Mesothelial cell of epicardium (in vitro differentiated cells): ENCODE data around the gene ADGRA3. TPM values are rescaled to one million over a fixed set of nuclear protein-coding genes. Genes with fewer than 3 reads are reported as not detected.
A peak's percentile ranks its signal among the peaks of the same experiment; 100 is the strongest.

Source experiments
- DNase-seq, 2 experiments: peaks; one replicate each; pipeline ENCODE4 v3.0.0; 2021; ENCODE audit warnings: low spot score in 2 of 2; ENCODE audit not compliant: unreplicated experiment in 2 of 2
- H3K27ac Mint-ChIP-seq: 2 replicates; pipeline ENCODE4 v1.8.0; 2021; ENCODE audit warnings: mixed read lengths
- H3K27me3 Mint-ChIP-seq: 2 replicates; pipeline ENCODE4 v1.8.0; 2021; ENCODE audit warnings: low read depth, mixed read lengths
- H3K36me3 Mint-ChIP-seq: 2 replicates; pipeline ENCODE4 v1.8.0; 2021; ENCODE audit warnings: mixed read lengths
- H3K4me1 Mint-ChIP-seq: 2 replicates; pipeline ENCODE4 v1.8.0; 2021; ENCODE audit warnings: mixed read lengths
- H3K4me3 Mint-ChIP-seq: 2 replicates; pipeline ENCODE4 v1.8.0; 2021; ENCODE audit warnings: mild to moderate bottlenecking, moderate library complexity, mixed read lengths
- H3K9me3 Mint-ChIP-seq: 2 replicates; pipeline ENCODE4 v1.8.0; 2021; ENCODE audit warnings: mixed read lengths
- CTCF ChIP-seq: fragments of 200-600 bp; sonication (generic); IDR thresholded peaks from one replicate; pipeline ENCODE4 v1.5.0; 2021; ENCODE audit warnings: antibody characterized with exemption; ENCODE audit not compliant: unreplicated experiment
- total RNA-seq: library from RNA; stranded (reverse); gene quantifications from 3 replicates; pipeline ENCODE4 v1.2.1, GENCODE V29; 2021

ADGRA3 gene
- total RNA-seq: 104 to 109 TPM (median 105 TPM) in 3 replicates

DNA sequence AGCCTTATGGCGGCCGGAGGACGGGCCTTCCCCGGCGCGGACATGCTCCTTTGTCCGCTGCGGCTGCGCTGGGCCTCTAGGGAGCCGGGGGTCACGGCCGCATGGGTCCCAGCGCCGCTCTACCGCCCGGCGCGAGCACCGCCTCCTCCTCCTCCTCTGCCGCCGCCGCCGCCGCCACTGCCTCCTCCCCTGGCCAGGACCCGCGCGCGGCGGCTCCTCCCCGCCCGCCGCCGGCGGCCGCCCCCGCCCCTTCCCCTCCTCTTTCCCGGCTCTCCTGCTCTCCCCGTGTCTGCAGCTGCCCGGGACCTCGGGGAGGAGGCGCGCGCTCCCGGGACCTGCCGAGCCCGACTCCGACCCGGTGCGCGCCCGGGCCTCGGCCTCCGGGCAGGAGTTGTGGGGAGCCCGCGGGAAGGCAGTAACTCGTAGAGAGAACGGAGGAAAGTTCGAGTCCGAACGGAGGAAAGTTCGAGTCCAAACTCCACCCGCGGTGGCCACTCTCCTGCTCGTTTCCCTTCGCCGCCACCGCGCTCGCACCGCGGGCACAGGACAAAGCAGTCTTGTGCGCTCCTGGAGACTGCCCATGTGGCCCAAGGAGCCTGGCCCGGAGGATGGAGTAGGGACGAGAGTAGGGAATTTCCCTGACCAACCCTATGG lies at the start of gene ADGRA3:
Gene ADGRA3 (minus strand): TSS at position 179 of the 654 bp plus-strand sequence. CDS start 282 bp downstream, outside the sequence.
- Mint-ChIP-seq H3K4me1 (peaks cover 23% of the 10 kb centered on the region), H3K9me3 (peaks cover 4% of the 10 kb centered on the region), H3K27ac (peak within 1 kb of the TSS; percentile 98), H3K4me3 (peak within 1 kb of the TSS; percentile 94), H3K36me3 (peaks cover 3% of the 10 kb centered on the region), H3K27me3 (no peaks in the 10 kb centered on the region)
- TF ChIP-seq CTCF: no peak
- peak; percentile 69 to 78 for DNase-seq

DNA sequence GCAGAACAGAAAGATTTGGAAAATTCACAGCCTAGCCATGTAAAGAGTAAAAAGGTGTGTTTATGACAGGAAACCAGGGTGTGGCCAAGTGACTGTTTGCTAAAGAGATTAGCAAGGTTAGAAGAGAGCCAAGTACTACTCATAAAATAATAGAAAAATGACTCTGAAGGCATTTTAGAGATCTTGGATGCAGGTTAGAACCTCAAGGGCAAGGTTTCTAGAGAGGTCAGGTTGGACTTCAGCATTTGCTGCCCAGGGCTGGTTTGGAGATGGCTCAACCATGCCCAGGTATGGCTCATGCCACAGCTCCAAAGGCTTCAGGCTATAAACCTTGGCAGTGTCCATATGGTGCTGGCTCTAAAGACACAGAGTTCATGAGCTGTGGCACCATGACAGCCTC lies 40.6 kb upstream of the ADGRA3 start:
- TF ChIP-seq CTCF: no peak
- H3K4me1 Mint-ChIP-seq: no peaks in the 10 kb centered on the region
- peaks cover 10% of the 10 kb centered on the region for H3K9me3 Mint-ChIP-seq

GRCh38 chr4:22554670-22555069 lies 38.8 kb upstream of the ADGRA3 start:
- H3K4me3 Mint-ChIP-seq: no peak overlapping the region
- H3K27ac Mint-ChIP-seq: no peak overlapping the region
- no peak for TF ChIP-seq CTCF
- H3K36me3 Mint-ChIP-seq: no peaks in the 10 kb centered on the region
- H3K27me3 Mint-ChIP-seq: peaks cover 4% of the 10 kb centered on the region
- no peak for DNase-seq
- no peaks in the 10 kb centered on the region for H3K4me1 Mint-ChIP-seq
- H3K9me3 Mint-ChIP-seq: peaks cover 10% of the 10 kb centered on the region

More for the DNA sequence above, 40.6 kb upstream of the ADGRA3 start:
- Mint-ChIP-seq H3K27ac (no peak overlapping the region), H3K27me3 (peaks cover 6% of the 10 kb centered on the region), H3K36me3 (no peaks in the 10 kb centered on the region), H3K4me3 (no peak overlapping the region)
- no peak for DNase-seq

- Mint-ChIP-seq H3K9me3 (peaks cover 3% of the 10 kb centered on the region), H3K4me1 (no peaks in the 10 kb centered on the region), H3K36me3 (no peaks in the 10 kb centered on the region), H3K4me3 (no peak overlapping the region), H3K27ac (no peak overlapping the region), H3K27me3 (peaks cover 4% of the 10 kb centered on the region)
- no peak for TF ChIP-seq CTCF
- DNase-seq: no peak
Observed at GRCh38 chr4:22553560-22553959, 37.7 kb upstream of the ADGRA3 start.

- Mint-ChIP-seq H3K4me1 (no peaks in the 10 kb centered on the region), H3K4me3 (no peak overlapping the region), H3K27ac (no peak overlapping the region), H3K36me3 (no peaks in the 10 kb centered on the region), H3K9me3 (peaks cover 1% of the 10 kb centered on the region), H3K27me3 (peaks cover 4% of the 10 kb centered on the region)
- DNase-seq: no peak
- no peak for TF ChIP-seq CTCF
Observed at GRCh38 chr4:22552812-22553211, 36.9 kb upstream of the ADGRA3 start.
